Stimulated activated CD8-positive, alpha-beta memory T cell treated with anti-CD3 and anti-CD28 coated beads, Interleukin-12 subunit alpha, Interleukin-12 subunit beta, amount 100 ng/mL, for 4 hours (primary cell): ENCODE results near the gene DRC7.

Source experiments
- DNase-seq: peaks from one replicate; pipeline ENCODE4 v3.0.0-alpha.2; 2020; ENCODE audit warnings: low read depth

Gene DRC7

GRCh38 chr16:57694725-57695679 is at the start of gene DRC7:
DRC7 (plus strand) TSS chr16:57694806; CDS start chr16:57697950, 3,144 bp downstream.
- DNase-seq: no peak

GRCh38 chr16:57645169-57645568 is 49.4 kb upstream of the DRC7 start:
- DNase-seq: no peak

GRCh38 chr16:57645691-57646387 is 48.8 kb upstream of the DRC7 start:
- no peak for DNase-seq

GRCh38 chr16:57646388-57647039 is 48.1 kb upstream of the DRC7 start:
- no peak for DNase-seq

GRCh38 chr16:57647136-57647875 is 47.3 kb upstream of the DRC7 start:
- DNase-seq: no peak

- no peak for DNase-seq
Observed at GRCh38 chr16:57648125-57648524, 46.5 kb upstream of the DRC7 start.

- DNase-seq: peak; percentile 64
Observed at GRCh38 chr16:57648581-57649442, 45.8 kb upstream of the DRC7 start.

GRCh38 chr16:57649443-57649751 is 45.2 kb upstream of the DRC7 start:
- no peak for DNase-seq

- DNase-seq: no peak
Observed at GRCh38 chr16:57649846-57650245, 44.8 kb upstream of the DRC7 start.

GRCh38 chr16:57651344-57652333 is 43.0 kb upstream of the DRC7 start:
- no peak for DNase-seq

- no peak for DNase-seq
Observed at GRCh38 chr16:57652695-57653471, 41.7 kb upstream of the DRC7 start.

- DNase-seq: no peak
Observed at GRCh38 chr16:57653936-57654335, 40.7 kb upstream of the DRC7 start.

GRCh38 chr16:57656342-57656955 is 38.2 kb upstream of the DRC7 start:
- no peak for DNase-seq

GRCh38 chr16:57657228-57657627 is 37.4 kb upstream of the DRC7 start:
- no peak for DNase-seq

- no peak for DNase-seq
Observed at GRCh38 chr16:57658130-57658877, 36.3 kb upstream of the DRC7 start.

GRCh38 chr16:57658878-57659674 is 35.5 kb upstream of the DRC7 start:
- no peak for DNase-seq
